Upper lobe of right lung (tissue), 1 donor: Measurements from ENCODE around the gene ABR. TPM values are rescaled to one million over a fixed set of nuclear protein-coding genes. Genes with fewer than 3 reads are reported as not detected.

ENCODE experiments used
- ATAC-seq: fragments of 200-7000 bp; cut with Tn5 transposase; one replicate; pipeline ENCODE4 v1.9.1; 2020; ENCODE audit warnings: mild to moderate bottlenecking, moderate library complexity
- DNase-seq: peaks from one replicate; pipeline ENCODE4 v3.0.0-alpha.2; 2020
- H3K27ac ChIP-seq: fragments of 200-600 bp; one replicate; pipeline ENCODE4 v1.8.0; 2022
- H3K27me3 ChIP-seq: fragments of 200-600 bp; one replicate; pipeline ENCODE4 v1.8.0; 2022; ENCODE audit warnings: mild to moderate bottlenecking
- H3K36me3 ChIP-seq: fragments of 200-600 bp; one replicate; pipeline ENCODE4 v1.8.0; 2022
- H3K4me1 ChIP-seq: fragments of 200-600 bp; one replicate; pipeline ENCODE4 v1.8.0; 2022
- H3K4me3 ChIP-seq: fragments of 200-600 bp; one replicate; pipeline ENCODE4 v1.8.0; 2022; ENCODE audit warnings: mild to moderate bottlenecking
- H3K9me3 ChIP-seq: fragments of 200-600 bp; one replicate; pipeline ENCODE4 v1.8.0; 2022
- intact Hi-C: fragments of 100-400 bp; cut with DNase I; formaldehyde crosslinking; loops from one replicate; pipeline ENCODE4 v1.11.0; 2022
- total RNA-seq: library from RNA; stranded (reverse); fragmentation: NEBNext Ultra II Directional; extraction: Animal tissue kit (Norgen Biotek cat#: 25700); gene quantifications from one replicate; pipeline ENCODE4 v1.2.1, GENCODE V29; 2021
- TF ChIP-seq, protein P1 (sequence below): fragments of 200-600 bp; IDR thresholded peaks from one replicate; pipeline ENCODE4 v1.8.0; 2022; ENCODE audit warnings: antibody characterized with exemption
- donor health status: DM: no; HTN: yes; CAD: no; lungs with severe emphysema.

The ABR gene
- total RNA-seq, 1 donor from 2014 or later = 185 TPM

DNA sequence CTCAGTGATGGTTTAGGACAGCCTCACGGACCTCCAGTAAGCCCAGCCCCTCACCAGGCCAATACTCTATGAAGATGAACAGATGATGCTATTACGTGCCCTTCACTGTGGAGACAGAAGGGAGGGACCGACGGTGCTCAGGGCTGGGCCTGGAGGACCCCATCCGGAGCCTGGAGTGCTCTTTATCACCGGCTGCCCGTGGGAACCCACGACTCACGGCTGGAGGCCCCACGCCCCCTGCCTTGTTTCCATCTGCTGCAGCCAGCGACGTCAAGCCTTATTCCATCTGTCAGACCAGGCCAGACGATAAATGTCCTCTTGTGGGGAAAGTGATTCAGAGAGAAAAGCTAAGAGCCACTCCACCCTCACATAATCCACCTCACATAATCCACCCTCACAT, 186.8 kb downstream of the ABR start:
- TF ChIP-seq, protein P1, sequence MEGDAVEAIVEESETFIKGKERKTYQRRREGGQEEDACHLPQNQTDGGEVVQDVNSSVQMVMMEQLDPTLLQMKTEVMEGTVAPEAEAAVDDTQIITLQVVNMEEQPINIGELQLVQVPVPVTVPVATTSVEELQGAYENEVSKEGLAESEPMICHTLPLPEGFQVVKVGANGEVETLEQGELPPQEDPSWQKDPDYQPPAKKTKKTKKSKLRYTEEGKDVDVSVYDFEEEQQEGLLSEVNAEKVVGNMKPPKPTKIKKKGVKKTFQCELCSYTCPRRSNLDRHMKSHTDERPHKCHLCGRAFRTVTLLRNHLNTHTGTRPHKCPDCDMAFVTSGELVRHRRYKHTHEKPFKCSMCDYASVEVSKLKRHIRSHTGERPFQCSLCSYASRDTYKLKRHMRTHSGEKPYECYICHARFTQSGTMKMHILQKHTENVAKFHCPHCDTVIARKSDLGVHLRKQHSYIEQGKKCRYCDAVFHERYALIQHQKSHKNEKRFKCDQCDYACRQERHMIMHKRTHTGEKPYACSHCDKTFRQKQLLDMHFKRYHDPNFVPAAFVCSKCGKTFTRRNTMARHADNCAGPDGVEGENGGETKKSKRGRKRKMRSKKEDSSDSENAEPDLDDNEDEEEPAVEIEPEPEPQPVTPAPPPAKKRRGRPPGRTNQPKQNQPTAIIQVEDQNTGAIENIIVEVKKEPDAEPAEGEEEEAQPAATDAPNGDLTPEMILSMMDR = no peak
- Histone ChIP-seq H3K27me3 (no peaks in the 10 kb centered on the region), H3K36me3 (no peaks in the 10 kb centered on the region), H3K9me3 (no peaks in the 10 kb centered on the region), H3K27ac (no peak overlapping the region), H3K4me1 (peaks cover 4% of the 10 kb centered on the region), H3K4me3 (no peak overlapping the region)
- DNase-seq (no peak), ATAC-seq (no peak)
- intact Hi-C loops = no loop called here

GRCh38 chr17:988561-988960, 191.2 kb downstream of the ABR start:
- Histone ChIP-seq H3K9me3 (no peaks in the 10 kb centered on the region), H3K4me3 (no peak overlapping the region), H3K27ac (no peak overlapping the region), H3K27me3 (no peaks in the 10 kb centered on the region), H3K36me3 (no peaks in the 10 kb centered on the region), H3K4me1 (no peaks in the 10 kb centered on the region)
- intact Hi-C loops = loop anchor here (5.0 kb wide), 1 partner anchor 196 kb away; no protein-coding TSS in a partner anchor
- ATAC-seq (no peak), DNase-seq (no peak)
- TF ChIP-seq, protein P1 = no peak

GRCh38 chr17:987931-988330, 191.8 kb downstream of the ABR start:
- intact Hi-C loops = loop anchor here (5.0 kb wide), 1 partner anchor 196 kb away; no protein-coding TSS in a partner anchor
- Histone ChIP-seq H3K9me3 (no peaks in the 10 kb centered on the region), H3K27ac (no peak overlapping the region), H3K27me3 (no peaks in the 10 kb centered on the region), H3K4me1 (no peaks in the 10 kb centered on the region), H3K36me3 (no peaks in the 10 kb centered on the region), H3K4me3 (no peak overlapping the region)
- no peak for DNase-seq
- no peak for ATAC-seq
- TF ChIP-seq, protein P1 = no peak

GRCh38 chr17:986322-986929, 193.4 kb downstream of the ABR start:
- Histone ChIP-seq H3K4me1 (no peaks in the 10 kb centered on the region), H3K27me3 (no peaks in the 10 kb centered on the region), H3K36me3 (no peaks in the 10 kb centered on the region), H3K4me3 (no peak overlapping the region), H3K9me3 (no peaks in the 10 kb centered on the region), H3K27ac (no peak overlapping the region)
- TF ChIP-seq, protein P1 = no peak
- no peak for ATAC-seq
- intact Hi-C loops = loop anchor here (5.0 kb wide), 1 partner anchor 194 kb away; no protein-coding TSS in a partner anchor
- no peak for DNase-seq

- TF ChIP-seq, protein P1 = no peak
- H3K27me3 ChIP-seq = no peaks in the 10 kb centered on the region
- H3K9me3 ChIP-seq = no peaks in the 10 kb centered on the region
- no peak overlapping the region for H3K4me3 ChIP-seq
- DNase-seq (no peak), ATAC-seq (no peak)
- H3K36me3 ChIP-seq = no peaks in the 10 kb centered on the region
- H3K4me1 ChIP-seq = peaks cover 6% of the 10 kb centered on the region
- intact Hi-C loops = no loop called here
- H3K27ac ChIP-seq = no peak overlapping the region
These were observed 195.9 kb downstream of the ABR start for GRCh38 chr17:983921-984320.

GRCh38 chr17:981292-981658, 198.5 kb downstream of the ABR start:
- TF ChIP-seq, protein P1 = no peak
- ATAC-seq = no peak
- no peak overlapping the region for H3K27ac ChIP-seq
- no peak overlapping the region for H3K4me3 ChIP-seq
- peaks cover 6% of the 10 kb centered on the region for H3K4me1 ChIP-seq
- no peaks in the 10 kb centered on the region for H3K27me3 ChIP-seq
- no peaks in the 10 kb centered on the region for H3K36me3 ChIP-seq
- intact Hi-C loops = no loop called here
- no peak for DNase-seq
- no peaks in the 10 kb centered on the region for H3K9me3 ChIP-seq
